Kidney epithelial cell (primary cell): Measurements from ENCODE around the gene ABI3BP. TPM values are rescaled to one million over a fixed set of nuclear protein-coding genes. Genes with fewer than 3 reads are reported as not detected.

Source experiments
- DNase-seq: peaks from one replicate; pipeline ENCODE4 v3.0.0-alpha.2; 2010; ENCODE audit warnings: low read depth
- H3K27me3 ChIP-seq: 2 replicates; pipeline ENCODE4 v1.6.0; 2011; ENCODE audit warnings: low read length; ENCODE audit not compliant: control insufficient read depth, insufficient read depth
- H3K36me3 ChIP-seq: 2 replicates; pipeline ENCODE4 v1.5.1; 2011; ENCODE audit warnings: low read length; ENCODE audit not compliant: control insufficient read depth, insufficient read depth
- H3K4me3 ChIP-seq: 2 replicates; pipeline ENCODE4 v1.5.1; 2011; ENCODE audit warnings: low read depth, mild to moderate bottlenecking, control low read depth, low read length
- CTCF ChIP-seq: IDR thresholded peaks from 2 replicates; pipeline ENCODE4 v1.5.1; 2011; ENCODE audit warnings: mild to moderate bottlenecking, moderate library complexity, low read length, control low read depth, inconsistent platforms; ENCODE audit not compliant: insufficient read depth, poor library complexity, severe bottlenecking
- total RNA-seq: library from RNA; depleted of rRNA; stranded (reverse); fragments of >200 nt; gene quantifications from 2 replicates; pipeline ENCODE4 v1.2.3, GENCODE V29; 2015

The ABI3BP gene
- total RNA-seq, 1 donor from 2014 or later = 0.84 TPM

- peak overlapping the region; percentile 11 for H3K4me3 ChIP-seq
- no peak for TF ChIP-seq CTCF
- DNase-seq = no peak
- no peaks in the 10 kb centered on the region for H3K36me3 ChIP-seq
- no peaks in the 10 kb centered on the region for H3K27me3 ChIP-seq
These were observed 799 bp downstream of the ABI3BP start for GRCh38 chr3:100992231-100993012.

- Histone ChIP-seq H3K36me3 (no peaks in the 10 kb centered on the region), H3K27me3 (no peaks in the 10 kb centered on the region), H3K4me3 (no peak overlapping the region)
- no peak for TF ChIP-seq CTCF
- no peak for DNase-seq
These were observed 5.1 kb downstream of the ABI3BP start for GRCh38 chr3:100988080-100988479.

- Histone ChIP-seq H3K36me3 (no peaks in the 10 kb centered on the region), H3K4me3 (no peak overlapping the region), H3K27me3 (no peaks in the 10 kb centered on the region)
- no peak for DNase-seq
- no peak for TF ChIP-seq CTCF
These were observed 8.9 kb downstream of the ABI3BP start for GRCh38 chr3:100984308-100984707.

GRCh38 chr3:100982710-100983109 is 10.5 kb downstream of the ABI3BP start:
- no peak overlapping the region for H3K4me3 ChIP-seq
- TF ChIP-seq CTCF = no peak
- DNase-seq = no peak

GRCh38 chr3:100981164-100981911 is 11.9 kb downstream of the ABI3BP start:
- Histone ChIP-seq H3K4me3 (no peak overlapping the region), H3K27me3 (no peaks in the 10 kb centered on the region), H3K36me3 (no peaks in the 10 kb centered on the region)
- DNase-seq = no peak
- no peak for TF ChIP-seq CTCF

More at GRCh38 chr3:100982710-100983109, 10.5 kb downstream of the ABI3BP start:
- Histone ChIP-seq H3K36me3 (no peaks in the 10 kb centered on the region), H3K27me3 (no peaks in the 10 kb centered on the region)
